ENCODE data around the gene TMEM256.

The TMEM256 gene

DNA sequence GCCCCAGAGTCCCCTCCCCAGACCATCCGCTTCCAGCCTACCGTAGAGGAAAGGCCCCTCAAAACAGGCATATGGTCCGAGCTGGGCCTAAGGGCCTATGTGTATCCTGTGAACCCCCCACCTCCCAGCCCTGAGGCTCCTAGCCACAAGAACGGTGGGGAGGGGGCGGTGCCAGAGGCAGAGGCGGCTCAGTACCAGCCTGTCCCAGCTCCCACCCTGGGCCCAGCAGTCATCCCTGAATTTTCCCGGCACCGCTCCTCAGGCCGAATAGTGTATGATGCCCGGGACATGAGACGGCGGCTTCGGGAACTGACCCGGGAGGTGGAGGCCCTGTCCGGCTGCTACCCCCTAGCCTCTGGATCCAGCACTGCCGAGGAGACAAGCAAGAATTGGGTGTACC is 17.3 kb upstream of the TMEM256 start:
- no peak for TF ChIP-seq CTCF (IDR thresholded peaks at IDR 0.05; ENCODE audit: insufficient read depth, missing control alignments)
- DNase-seq (ENCODE audit: insufficient read length, low spot score) (no peak), FAIRE-seq (no peak)

DNA sequence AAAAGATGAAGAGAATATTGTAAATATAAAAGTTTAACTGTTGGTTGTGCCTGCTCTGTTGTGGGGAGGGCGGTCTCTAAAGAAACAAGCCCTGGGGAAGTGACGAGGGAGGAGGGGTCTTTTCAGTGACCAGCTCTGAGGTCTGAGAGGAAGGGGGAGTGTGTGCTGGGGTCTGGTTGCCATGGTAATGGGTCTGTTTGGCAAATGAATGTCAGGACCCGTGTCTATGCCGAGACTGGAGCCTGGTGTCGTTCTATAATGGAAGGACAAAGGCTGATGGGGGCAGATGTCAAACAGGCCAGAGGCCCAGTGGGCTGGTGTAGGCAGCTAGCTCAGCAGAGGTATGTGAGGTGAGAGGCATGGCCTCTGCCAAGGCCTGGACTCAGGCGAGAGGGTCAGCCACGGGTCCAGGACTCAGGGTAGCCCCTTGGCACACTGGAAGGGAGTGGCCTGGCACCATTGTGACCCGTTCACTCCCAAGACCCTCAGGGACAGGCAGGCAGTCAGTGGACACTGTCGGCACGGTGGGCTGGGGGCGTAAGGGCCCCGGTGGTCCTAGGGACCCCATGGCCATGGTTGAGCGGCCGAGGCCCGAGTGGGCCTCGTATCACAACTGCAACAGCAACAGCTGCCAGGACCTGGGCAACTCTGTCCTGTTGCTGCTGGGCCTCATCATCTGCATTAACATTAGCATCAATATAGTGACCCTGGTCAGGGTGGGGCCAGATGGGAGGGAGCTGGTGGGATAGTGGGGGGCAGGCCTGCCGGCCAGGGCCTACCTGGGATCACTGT is 16.1 kb upstream of the TMEM256 start, which contains the start of gene SPEM1:
Gene SPEM1, plus strand, starts transcription at position 506 of the 792 bp plus-strand sequence. Its CDS starts 61 bp downstream, at position 567.
- DNase-seq (ENCODE audit: insufficient read length, low spot score) (no peak), FAIRE-seq (no peak)
- no peak for TF ChIP-seq CTCF (IDR thresholded peaks at IDR 0.05; ENCODE audit: insufficient read depth, missing control alignments)

- FAIRE-seq (no peak), DNase-seq (ENCODE audit: insufficient read length, low spot score) (no peak)
- no peak for TF ChIP-seq CTCF (IDR thresholded peaks at IDR 0.05; ENCODE audit: insufficient read depth, missing control alignments)
Observed at GRCh38 chr17:7418472-7419152, 14.7 kb upstream of the TMEM256 start.

DNA sequence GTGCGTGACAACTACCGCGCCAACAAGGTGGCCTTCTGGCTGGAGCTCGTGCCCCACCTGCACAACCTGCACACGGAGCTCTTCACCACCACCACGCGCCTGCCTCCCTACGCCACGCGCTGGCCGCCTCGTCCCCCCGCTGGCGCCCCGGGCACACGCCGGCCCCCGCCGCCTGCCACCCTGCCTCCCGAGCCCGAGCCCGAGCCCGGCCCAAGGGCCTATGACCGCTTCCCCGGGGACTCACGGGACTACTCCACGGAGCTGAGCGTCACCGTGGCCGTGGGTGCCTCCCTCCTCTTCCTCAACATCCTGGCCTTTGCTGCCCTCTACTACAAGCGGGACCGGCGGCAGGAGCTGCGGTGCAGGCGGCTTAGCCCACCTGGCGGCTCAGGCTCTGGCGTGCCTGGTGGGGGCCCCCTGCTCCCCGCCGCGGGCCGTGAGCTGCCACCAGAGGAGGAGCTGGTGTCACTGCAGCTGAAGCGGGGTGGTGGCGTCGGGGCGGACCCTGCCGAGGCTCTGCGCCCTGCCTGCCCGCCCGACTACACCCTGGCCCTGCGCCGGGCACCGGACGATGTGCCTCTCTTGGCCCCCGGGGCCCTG is 13.3 kb upstream of the TMEM256 start:
- DNase-seq (ENCODE audit: insufficient read length, low spot score) (no peak), FAIRE-seq (no peak)
- no peak for TF ChIP-seq CTCF (IDR thresholded peaks at IDR 0.05; ENCODE audit: insufficient read depth, missing control alignments)

DNA sequence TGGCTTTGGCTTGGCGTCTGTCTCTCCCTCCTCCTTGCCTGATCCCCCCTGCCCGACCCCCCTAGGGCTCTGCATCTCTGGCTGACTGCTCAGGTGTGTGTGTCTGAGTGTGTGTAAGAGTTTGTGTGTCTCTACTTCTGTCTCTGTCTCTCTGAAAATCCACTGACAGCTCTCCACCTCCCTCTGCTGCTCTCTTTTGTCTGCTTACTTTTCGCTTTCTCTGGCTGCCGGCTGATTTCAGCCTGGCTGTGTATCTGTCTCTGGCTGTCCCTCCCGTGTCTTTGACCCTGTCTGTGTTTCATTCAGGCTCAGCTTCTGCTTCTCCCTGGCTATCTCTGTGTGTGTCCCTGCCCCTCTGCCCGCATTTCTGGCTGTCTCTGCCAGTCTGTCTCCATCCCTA is 12.4 kb upstream of the TMEM256 start:
- no peak for FAIRE-seq
- no peak for DNase-seq (ENCODE audit: insufficient read length, low spot score)
- no peak for TF ChIP-seq CTCF (IDR thresholded peaks at IDR 0.05; ENCODE audit: insufficient read depth, missing control alignments)

DNA sequence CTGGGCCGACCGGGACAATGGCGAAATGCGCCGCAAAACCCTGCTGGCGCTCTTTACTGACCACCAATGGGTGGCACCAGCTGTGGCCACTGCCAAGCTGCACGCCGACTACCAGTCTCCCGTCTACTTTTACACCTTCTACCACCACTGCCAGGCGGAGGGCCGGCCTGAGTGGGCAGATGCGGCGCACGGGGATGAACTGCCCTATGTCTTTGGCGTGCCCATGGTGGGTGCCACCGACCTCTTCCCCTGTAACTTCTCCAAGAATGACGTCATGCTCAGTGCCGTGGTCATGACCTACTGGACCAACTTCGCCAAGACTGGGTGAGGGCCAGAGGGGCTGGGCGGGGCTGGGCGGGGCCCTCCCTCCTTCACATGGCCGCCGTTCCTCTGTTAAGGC is 11.9 kb upstream of the TMEM256 start:
- FAIRE-seq (no peak), DNase-seq (ENCODE audit: insufficient read length, low spot score) (no peak)
- no peak for TF ChIP-seq CTCF (IDR thresholded peaks at IDR 0.05; ENCODE audit: insufficient read depth, missing control alignments)
